ENCODE data around the gene PDAP1. TPM values are rescaled to one million over a fixed set of nuclear protein-coding genes. Genes with fewer than 3 reads are reported as not detected.

The PDAP1 gene
- total and polyA plus RNA-seq, 2 of the 13 experiments (the other 11 are each of a cell fraction or from before 2014, with no cell fraction given): 13.0 to 100 TPM

DNA sequence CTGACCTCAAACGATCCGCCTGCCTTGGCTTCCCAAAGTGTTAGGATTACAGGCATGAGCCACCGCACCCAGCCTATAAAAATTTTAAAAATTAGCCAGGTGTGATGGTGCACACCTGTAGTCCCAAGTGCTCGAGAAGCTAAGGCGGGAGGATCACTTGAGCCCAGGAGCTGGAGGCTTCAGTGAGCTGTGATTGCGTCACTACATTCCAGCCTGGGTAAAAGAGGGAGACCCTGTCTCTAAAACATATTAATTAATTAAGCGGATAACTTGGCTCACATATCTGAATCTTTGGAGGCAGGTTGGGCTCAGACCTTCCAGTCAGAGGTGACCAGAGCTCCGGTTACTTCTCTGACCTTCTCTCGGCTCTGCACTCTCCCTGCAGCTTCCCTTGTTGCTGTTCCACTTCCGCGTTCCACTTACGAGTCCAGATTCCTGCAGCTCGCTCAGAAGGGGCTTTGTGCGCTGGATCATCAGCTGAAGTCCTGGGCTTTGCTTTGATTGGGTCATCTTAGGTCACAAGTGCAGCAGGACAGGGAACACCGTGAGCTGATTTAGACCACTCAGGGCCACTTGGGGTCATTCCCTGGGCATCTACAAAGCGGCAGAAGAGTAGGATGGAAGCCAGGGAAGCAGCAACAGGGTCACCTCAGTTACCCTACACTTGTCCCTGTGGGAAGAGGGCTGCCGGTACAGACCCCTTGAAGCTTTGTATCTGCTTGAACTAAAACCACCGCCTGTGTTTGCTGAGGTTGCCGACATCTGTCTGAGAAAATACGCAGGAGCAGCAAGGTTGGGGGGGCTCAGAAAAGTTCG, 35.9 kb downstream of the PDAP1 start (continued):
- TF ChIP-seq ZNF607 (CRISPR knock-in tag; IDR thresholded peaks at IDR 0.05; ENCODE audit: borderline replicate concordance) (no peak), ZNF513 (CRISPR knock-in tag; conservative IDR thresholded peaks at IDR 0.05) (no peak), EP300 (IDR thresholded peaks at IDR 0.05; ENCODE audit: low read depth in 2 of 2, low read length in 2 of 2) (peak; percentile 37 to 71; a peak in 3 of 4 replicates), EP300 (CRISPR knock-in tag; IDR thresholded peaks at IDR 0.05; ENCODE audit: borderline replicate concordance) (no peak), GABPA (IDR thresholded peaks at IDR 0.05; ENCODE audit: low read depth, low read length) (no peak), GABPA (CRISPR knock-in tag; IDR thresholded peaks at IDR 0.05; ENCODE audit: low read depth) (peak; percentile 56), ZNF580 (CRISPR knock-in tag; IDR thresholded peaks at IDR 0.05; ENCODE audit: borderline replicate concordance, low read depth) (no peak), ZNF550 (CRISPR knock-in tag; IDR thresholded peaks at IDR 0.05; ENCODE audit: borderline replicate concordance) (0 out of 2 replicates have a peak, but pooled peaks have one; percentile 4), TEAD3 (CRISPR knock-in tag; optimal IDR thresholded peaks at IDR 0.05; ENCODE audit: borderline replicate concordance) (peak; percentile 100), ZNF709 (CRISPR knock-in tag; IDR thresholded peaks at IDR 0.05) (no peak), ZBTB43 (CRISPR knock-in tag; conservative IDR thresholded peaks at IDR 0.05) (no peak), TAF1 (CRISPR knock-in tag; IDR thresholded peaks at IDR 0.05) (0 out of 2 replicates have a peak, but pooled peaks have one; percentile 27), ZNF543 (CRISPR knock-in tag; IDR thresholded peaks at IDR 0.05) (no peak), ZNF766 (CRISPR knock-in tag; IDR thresholded peaks at IDR 0.05; ENCODE audit: borderline replicate concordance) (no peak), HOXA5 (CRISPR knock-in tag; IDR thresholded peaks at IDR 0.05) (no peak), MBNL3 (CRISPR knock-in tag; conservative IDR thresholded peaks at IDR 0.05) (no peak)
- TF ChIP-seq, protein P1, sequence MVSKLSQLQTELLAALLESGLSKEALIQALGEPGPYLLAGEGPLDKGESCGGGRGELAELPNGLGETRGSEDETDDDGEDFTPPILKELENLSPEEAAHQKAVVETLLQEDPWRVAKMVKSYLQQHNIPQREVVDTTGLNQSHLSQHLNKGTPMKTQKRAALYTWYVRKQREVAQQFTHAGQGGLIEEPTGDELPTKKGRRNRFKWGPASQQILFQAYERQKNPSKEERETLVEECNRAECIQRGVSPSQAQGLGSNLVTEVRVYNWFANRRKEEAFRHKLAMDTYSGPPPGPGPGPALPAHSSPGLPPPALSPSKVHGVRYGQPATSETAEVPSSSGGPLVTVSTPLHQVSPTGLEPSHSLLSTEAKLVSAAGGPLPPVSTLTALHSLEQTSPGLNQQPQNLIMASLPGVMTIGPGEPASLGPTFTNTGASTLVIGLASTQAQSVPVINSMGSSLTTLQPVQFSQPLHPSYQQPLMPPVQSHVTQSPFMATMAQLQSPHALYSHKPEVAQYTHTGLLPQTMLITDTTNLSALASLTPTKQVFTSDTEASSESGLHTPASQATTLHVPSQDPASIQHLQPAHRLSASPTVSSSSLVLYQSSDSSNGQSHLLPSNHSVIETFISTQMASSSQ (IDR thresholded peaks at IDR 0.05; ENCODE audit: low read depth): no peak
- TF ChIP-seq, protein P1 (CRISPR knock-in tag; IDR thresholded peaks at IDR 0.05; ENCODE audit: borderline replicate concordance): peak; percentile 37; the same call in 1 of the 2 replicates
